Tibial nerve (tissue), 4 donors: ENCODE data around the gene RABL2B. TPM values are rescaled to one million over a fixed set of nuclear protein-coding genes. Genes with fewer than 3 reads are reported as not detected.

Experiments used
- DNase-seq, 2 donors: peaks; one replicate each; pipeline ENCODE4 v3.0.0-alpha.2; 2019; ENCODE audit warnings: low spot score in 2 of 2
- H3K27ac ChIP-seq, 4 donors: fragments of 200-600 bp; sonication (generic) in 3 of 4; one replicate each; pipeline ENCODE4 v1.5.1; 2017 to 2019; ENCODE audit warnings: mild to moderate bottlenecking in 1 of 4
- H3K27me3 ChIP-seq, 2 donors: fragments of 200-600 bp; sonication (generic) in 1 of 2; one replicate each; pipeline versions ENCODE4 v1.5.1 to v1.6.0; 2017 to 2019
- H3K36me3 ChIP-seq, 3 donors: fragments of 200-600 bp; sonication (generic); one replicate each; pipeline ENCODE4 v1.5.1; 2018 to 2019
- H3K4me1 ChIP-seq, 4 donors: fragments of 200-600 bp; sonication (generic) in 3 of 4; one replicate each; pipeline ENCODE4 v1.5.1; 2017 to 2019
- H3K4me3 ChIP-seq, 4 donors: fragments of 200-600 bp; sonication (generic) in 3 of 4; one replicate each; pipeline ENCODE4 v1.5.1; 2017 to 2019; ENCODE audit warnings: mild to moderate bottlenecking in 1 of 4, moderate library complexity in 1 of 4
- H3K9me3 ChIP-seq, 4 donors: fragments of 200-600 bp; sonication (generic) in 3 of 4; one replicate each; pipeline ENCODE4 v1.5.1; 2017 to 2019
- CTCF ChIP-seq, 5 experiments: fragments of 200-600 bp in 3 of 5; fragments of 450-650 bp in 2 of 5; sonication (generic) in 3 of 5; IDR thresholded peaks; one replicate each; pipeline ENCODE4 v1.5.1; 2016 to 2019; ENCODE audit warnings: antibody characterized with exemption in 5 of 5, mild to moderate bottlenecking in 3 of 5, moderate library complexity in 2 of 5
- EP300 ChIP-seq, 2 donors: sonication (generic); formaldehyde crosslinking; IDR thresholded peaks; one replicate each; pipeline ENCODE4 v1.6.1; 2017; ENCODE audit warnings: antibody characterized with exemption in 2 of 2, mild to moderate bottlenecking in 1 of 2
- POLR2A ChIP-seq, 2 donors: fragments of 450-650 bp; IDR thresholded peaks; one replicate each; pipeline ENCODE4 v1.6.1; 2017; ENCODE audit warnings: antibody characterized with exemption in 2 of 2, mild to moderate bottlenecking in 2 of 2, moderate library complexity in 2 of 2
- WGBS, 2 donors: methylation state at CpG; one replicate each; pipeline ENCODE4 v1.1.5; 2018; 5-methylcytosine and 5-hydroxymethylcytosine counted together
- total RNA-seq, 4 donors: library from RNA; depleted of rRNA; stranded (reverse); fragments of >200 nt; gene quantifications; one replicate each; pipeline ENCODE4 v1.1.0, GENCODE V29; 2016

Gene RABL2B
- total RNA-seq, 4 donors from 2014 or later: 14.5 to 35.7 (median 20.5) TPM

GRCh38 chr22:50724616-50725015 is 58.8 kb downstream of the RABL2B start:
- no peak for DNase-seq
- TF ChIP-seq POLR2A (IDR thresholded peaks at IDR 0.05) (no peak), EP300 (IDR thresholded peaks at IDR 0.05) (no peak), CTCF (IDR thresholded peaks at IDR 0.05) (no peak)
- Histone ChIP-seq H3K27ac (no peak overlapping the region), H3K9me3 (no peaks in the 10 kb centered on the region), H3K4me3 (no peak overlapping the region), H3K4me1 (peaks cover 0 to 28% (median 0%) of the 10 kb centered on the region in 4 donors), H3K27me3 (peaks cover 0 to 27% of the 10 kb centered on the region in 2 donors), H3K36me3 (peaks cover 0 to 65% (median 0%) of the 10 kb centered on the region in 3 donors)
- WGBS, 2 donors: 91 to 100% methylated on average over 2 to 8 of the region's 8 CpGs

- WGBS, 2 donors: 63 to 76% methylated on average over 7 of the region's 7 CpGs
Measured at GRCh38 chr22:50723991-50724390, 59.4 kb downstream of the RABL2B start.

GRCh38 chr22:50722716-50723428 is 60.6 kb downstream of the RABL2B start:
- peaks cover 0 to 30% of the 10 kb centered on the region in 2 donors for H3K27me3 ChIP-seq
- no peak overlapping the region for H3K27ac ChIP-seq
- 93 to 94% methylated on average over 12 of the region's 12 CpGs for WGBS, 2 donors
- no peaks in the 10 kb centered on the region for H3K9me3 ChIP-seq
- H3K4me1 ChIP-seq: peaks cover 0 to 18% (median 0%) of the 10 kb centered on the region in 4 donors
- no peak for TF ChIP-seq CTCF (IDR thresholded peaks at IDR 0.05)
- TF ChIP-seq POLR2A (IDR thresholded peaks at IDR 0.05): no peak
- TF ChIP-seq EP300 (IDR thresholded peaks at IDR 0.05): no peak
- peaks cover 0 to 60% (median 0%) of the 10 kb centered on the region in 3 donors for H3K36me3 ChIP-seq
- no peak for DNase-seq
- no peak overlapping the region for H3K4me3 ChIP-seq

More at GRCh38 chr22:50723991-50724390, 59.4 kb downstream of the RABL2B start:
- Histone ChIP-seq H3K27me3 (peaks cover 0 to 30% of the 10 kb centered on the region in 2 donors), H3K4me3 (no peak overlapping the region), H3K9me3 (no peaks in the 10 kb centered on the region), H3K27ac (no peak overlapping the region), H3K4me1 (peaks cover 0 to 29% (median 0%) of the 10 kb centered on the region in 4 donors), H3K36me3 (peaks cover 0 to 62% (median 0%) of the 10 kb centered on the region in 3 donors)
- no peak for TF ChIP-seq CTCF (IDR thresholded peaks at IDR 0.05)
- no peak for TF ChIP-seq POLR2A (IDR thresholded peaks at IDR 0.05)
- TF ChIP-seq EP300 (IDR thresholded peaks at IDR 0.05): no peak
- DNase-seq: no peak

GRCh38 chr22:50722048-50722701 is 61.3 kb downstream of the RABL2B start:
- Histone ChIP-seq H3K36me3 (peaks cover 0 to 65% (median 0%) of the 10 kb centered on the region in 3 donors), H3K9me3 (no peaks in the 10 kb centered on the region), H3K4me1 (peaks cover 0 to 16% (median 0%) of the 10 kb centered on the region in 4 donors), H3K4me3 (no peak overlapping the region), H3K27me3 (peaks cover 0 to 30% of the 10 kb centered on the region in 2 donors), H3K27ac (no peak overlapping the region)
- 90 to 94% methylated on average over 25 to 33 of the region's 33 CpGs for WGBS, 2 donors
- TF ChIP-seq CTCF (IDR thresholded peaks at IDR 0.05) (no peak), POLR2A (IDR thresholded peaks at IDR 0.05) (no peak), EP300 (IDR thresholded peaks at IDR 0.05) (no peak)
- DNase-seq: no peak
